ENCODE results near the gene RPTOR.

The RPTOR gene

GRCh38 chr17:80604009-80604669 is 59.5 kb downstream of the RPTOR start:
- Histone ChIP-seq H3K9ac (no peak overlapping the region), H3K4me3 (ENCODE audit: low read depth, low read length) (no peak overlapping the region), H3K27me3 (ENCODE audit: control insufficient read depth, insufficient read depth, low read length) (no peaks in the 10 kb centered on the region), H2AFZ (no peak overlapping the region), H3K9me3 (ENCODE audit: control insufficient read depth, low read length) (no peaks in the 10 kb centered on the region), H3K79me2 (peaks cover 62% of the 10 kb centered on the region), H3K4me2 (ENCODE audit: low read length) (no peak overlapping the region), H3K27ac (no peak overlapping the region), H3K36me3 (ENCODE audit: control insufficient read depth, insufficient read depth, low read length) (no peaks in the 10 kb centered on the region), H3K4me1 (no peaks in the 10 kb centered on the region)
- no peak for TF ChIP-seq CTCF (IDR thresholded peaks at IDR 0.05)

GRCh38 chr17:80604670-80605010 is 60.0 kb downstream of the RPTOR start:
- Histone ChIP-seq H3K4me3 (ENCODE audit: low read depth, low read length) (no peak overlapping the region), H3K27me3 (ENCODE audit: control insufficient read depth, insufficient read depth, low read length) (no peaks in the 10 kb centered on the region), H3K9ac (no peak overlapping the region), H3K4me1 (no peaks in the 10 kb centered on the region), H3K27ac (no peak overlapping the region), H3K9me3 (ENCODE audit: control insufficient read depth, low read length) (no peaks in the 10 kb centered on the region), H3K4me2 (ENCODE audit: low read length) (no peak overlapping the region), H3K36me3 (ENCODE audit: control insufficient read depth, insufficient read depth, low read length) (no peaks in the 10 kb centered on the region), H3K79me2 (peaks cover 58% of the 10 kb centered on the region), H2AFZ (no peak overlapping the region)
- no peak for TF ChIP-seq CTCF (IDR thresholded peaks at IDR 0.05)

- Histone ChIP-seq H3K9ac (no peak overlapping the region), H3K27me3 (ENCODE audit: control insufficient read depth, insufficient read depth, low read length) (no peaks in the 10 kb centered on the region), H3K4me3 (ENCODE audit: low read depth, low read length) (no peak overlapping the region), H3K4me1 (no peaks in the 10 kb centered on the region), H2AFZ (no peak overlapping the region), H3K9me3 (ENCODE audit: control insufficient read depth, low read length) (no peaks in the 10 kb centered on the region), H3K27ac (no peak overlapping the region), H3K36me3 (ENCODE audit: control insufficient read depth, insufficient read depth, low read length) (no peaks in the 10 kb centered on the region), H3K4me2 (ENCODE audit: low read length) (no peak overlapping the region), H3K79me2 (peaks cover 59% of the 10 kb centered on the region)
- no peak for TF ChIP-seq CTCF (IDR thresholded peaks at IDR 0.05)
Observed at GRCh38 chr17:80605326-80606066, 60.9 kb downstream of the RPTOR start.

- Histone ChIP-seq H3K9me3 (ENCODE audit: control insufficient read depth, low read length) (no peaks in the 10 kb centered on the region), H3K27me3 (ENCODE audit: control insufficient read depth, insufficient read depth, low read length) (no peaks in the 10 kb centered on the region), H3K79me2 (peaks cover 61% of the 10 kb centered on the region), H3K36me3 (ENCODE audit: control insufficient read depth, insufficient read depth, low read length) (no peaks in the 10 kb centered on the region), H3K27ac (no peak overlapping the region), H2AFZ (no peak overlapping the region), H3K4me1 (no peaks in the 10 kb centered on the region), H3K9ac (no peak overlapping the region), H3K4me3 (ENCODE audit: low read depth, low read length) (no peak overlapping the region), H3K4me2 (ENCODE audit: low read length) (no peak overlapping the region)
- TF ChIP-seq CTCF (IDR thresholded peaks at IDR 0.05): no peak
Observed at GRCh38 chr17:80608326-80608725, 63.7 kb downstream of the RPTOR start.

GRCh38 chr17:80609757-80610156 is 65.1 kb downstream of the RPTOR start:
- H3K4me2 ChIP-seq (ENCODE audit: low read length): no peak overlapping the region
- no peak for TF ChIP-seq CTCF (IDR thresholded peaks at IDR 0.05)
- H2AFZ ChIP-seq: no peak overlapping the region
- no peaks in the 10 kb centered on the region for H3K36me3 ChIP-seq (ENCODE audit: control insufficient read depth, insufficient read depth, low read length)
- no peak overlapping the region for H3K9ac ChIP-seq
- H3K79me2 ChIP-seq: peaks cover 55% of the 10 kb centered on the region
- H3K4me1 ChIP-seq: no peaks in the 10 kb centered on the region
- H3K4me3 ChIP-seq (ENCODE audit: low read depth, low read length): no peak overlapping the region
- H3K27me3 ChIP-seq (ENCODE audit: control insufficient read depth, insufficient read depth, low read length): no peaks in the 10 kb centered on the region
- no peak overlapping the region for H3K27ac ChIP-seq
- no peaks in the 10 kb centered on the region for H3K9me3 ChIP-seq (ENCODE audit: control insufficient read depth, low read length)

Data from parathyroid adenoma (tissue), 2 donors.